Colonic mucosa (tissue), 4 donors: Measurements from ENCODE around the gene RHOJ. TPM values are rescaled to one million over a fixed set of nuclear protein-coding genes. Genes with fewer than 3 reads are reported as not detected.

Source experiments
- DNase-seq: peaks from one replicate; pipeline ENCODE4 v3.0.0-alpha.2; 2020
- H3K27ac ChIP-seq: fragments of 200-600 bp; one replicate; pipeline ENCODE4 v1.8.0; 2021
- H3K27me3 ChIP-seq: fragments of 200-600 bp; one replicate; pipeline ENCODE4 v1.8.0; 2021
- H3K36me3 ChIP-seq: fragments of 200-600 bp; one replicate; pipeline ENCODE4 v1.8.0; 2021
- H3K4me1 ChIP-seq: fragments of 200-600 bp; one replicate; pipeline ENCODE4 v1.8.0; 2021; ENCODE audit warnings: mild to moderate bottlenecking
- H3K4me3 ChIP-seq: fragments of 200-600 bp; one replicate; pipeline ENCODE4 v1.8.0; 2021
- H3K9ac ChIP-seq, 2 donors: one replicate each; pipeline ENCODE4 v1.7.0; 2013; ENCODE audit warnings: control low read depth in 2 of 2, low read depth in 2 of 2, low read length in 2 of 2
- H3K9me3 ChIP-seq: fragments of 200-600 bp; one replicate; pipeline ENCODE4 v1.8.0; 2021
- CTCF ChIP-seq: fragments of 200-600 bp; IDR thresholded peaks from one replicate; pipeline ENCODE4 v1.8.0; 2022; ENCODE audit warnings: antibody characterized with exemption, mild to moderate bottlenecking
- intact Hi-C: fragments of 100-400 bp; cut with DNase I; formaldehyde crosslinking; loops from one replicate; pipeline ENCODE4 v1.14.1; 2022
- total RNA-seq, 2 donors: library from RNA; stranded (reverse); fragmentation: NEBNext Ultra II Directional in 1 of 2; extraction: Animal tissue kit (Norgen Biotek cat#: 25700) in 1 of 2; gene quantifications; one replicate each; pipeline ENCODE4 v1.2.1, GENCODE V29; 2021
- donor health status: healthy.
- donor health status: DM: no; HTN: no; CAD: no.
- donor health status: DM: no; HTN: no; CAD: no.

RHOJ gene
- total RNA-seq, 2 donors from 2014 or later = 3.0 to 7.6 TPM

GRCh38 chr14:63214417-63215196 lies 10.4 kb downstream of the RHOJ start:
- Histone ChIP-seq H3K27ac (no peak overlapping the region), H3K4me1 (no peaks in the 10 kb centered on the region), H3K4me3 (no peak overlapping the region), H3K27me3 (no peaks in the 10 kb centered on the region), H3K9me3 (no peaks in the 10 kb centered on the region), H3K9ac (no peak overlapping the region), H3K36me3 (no peaks in the 10 kb centered on the region)
- DNase-seq = no peak
- TF ChIP-seq CTCF = no peak
- intact Hi-C loops = no loop called here

GRCh38 chr14:63220526-63220925 lies 16.3 kb downstream of the RHOJ start:
- Histone ChIP-seq H3K4me1 (no peaks in the 10 kb centered on the region), H3K27ac (no peak overlapping the region), H3K27me3 (no peaks in the 10 kb centered on the region), H3K4me3 (no peak overlapping the region), H3K9me3 (no peaks in the 10 kb centered on the region), H3K36me3 (no peaks in the 10 kb centered on the region), H3K9ac (no peak overlapping the region)
- intact Hi-C loops = no loop called here
- no peak for TF ChIP-seq CTCF
- DNase-seq = no peak

- Histone ChIP-seq H3K9ac (no peak overlapping the region), H3K4me1 (no peaks in the 10 kb centered on the region), H3K9me3 (no peaks in the 10 kb centered on the region), H3K27ac (no peak overlapping the region), H3K27me3 (no peaks in the 10 kb centered on the region), H3K4me3 (no peak overlapping the region), H3K36me3 (no peaks in the 10 kb centered on the region)
- TF ChIP-seq CTCF = no peak
- intact Hi-C loops = no loop called here
- no peak for DNase-seq
These were observed 19.4 kb downstream of the RHOJ start for GRCh38 chr14:63223596-63223995.

- Histone ChIP-seq H3K4me3 (no peak overlapping the region), H3K9ac (no peak overlapping the region), H3K9me3 (no peaks in the 10 kb centered on the region), H3K27ac (no peak overlapping the region), H3K36me3 (no peaks in the 10 kb centered on the region), H3K4me1 (no peaks in the 10 kb centered on the region), H3K27me3 (no peaks in the 10 kb centered on the region)
- intact Hi-C loops = no loop called here
- no peak for DNase-seq
- TF ChIP-seq CTCF = no peak
These were observed 20.0 kb downstream of the RHOJ start for GRCh38 chr14:63224196-63224595.

GRCh38 chr14:63228217-63228616 lies 24.0 kb downstream of the RHOJ start:
- no peak overlapping the region for H3K4me3 ChIP-seq
- no peak overlapping the region for H3K27ac ChIP-seq
- H3K36me3 ChIP-seq = no peaks in the 10 kb centered on the region
- no peaks in the 10 kb centered on the region for H3K27me3 ChIP-seq
- intact Hi-C loops = no loop called here
- no peaks in the 10 kb centered on the region for H3K9me3 ChIP-seq
- no peaks in the 10 kb centered on the region for H3K4me1 ChIP-seq
- no peak overlapping the region for H3K9ac ChIP-seq
- no peak for DNase-seq
- TF ChIP-seq CTCF = no peak
